Hepatocyte (in vitro differentiated cells): Measurements from ENCODE around the gene PTCD3. TPM values are rescaled to one million over a fixed set of nuclear protein-coding genes. Genes with fewer than 3 reads are reported as not detected.

Experiments used
- DNase-seq: peaks from one replicate; pipeline ENCODE4 v3.0.0-alpha.2; 2016; ENCODE audit warnings: low spot score
- H2AFZ ChIP-seq: fragments of 200-600 bp; sonication (generic); 2 replicates; pipeline ENCODE4 v1.6.0; 2016; ENCODE audit warnings: antibody characterized with exemption, mild to moderate bottlenecking
- H3K27ac ChIP-seq: fragments of 200-600 bp; sonication (generic); 2 replicates; pipeline ENCODE4 v1.5.1; 2016; ENCODE audit warnings: mild to moderate bottlenecking
- H3K27me3 ChIP-seq: fragments of 200-600 bp; sonication (generic); 2 replicates; pipeline ENCODE4 v1.6.1; 2016
- H3K36me3 ChIP-seq: fragments of 200-600 bp; sonication (generic); replicated peaks from 2 replicates; pipeline ENCODE4 v1.5.1; 2016; ENCODE audit warnings: low read depth; ENCODE audit not compliant: insufficient read depth
- H3K4me1 ChIP-seq: fragments of 200-600 bp; sonication (generic); 2 replicates; pipeline ENCODE4 v1.5.1; 2016; ENCODE audit warnings: mild to moderate bottlenecking, moderate library complexity; ENCODE audit not compliant: insufficient read depth
- H3K4me2 ChIP-seq: fragments of 200-600 bp; sonication (generic); 2 replicates; pipeline ENCODE4 v1.6.0; 2016
- H3K4me3 ChIP-seq: fragments of 200-600 bp; sonication (generic); 2 replicates; pipeline ENCODE4 v1.5.1; 2016; ENCODE audit warnings: mild to moderate bottlenecking
- H3K79me2 ChIP-seq: fragments of 200-600 bp; sonication (generic); 2 replicates; pipeline ENCODE4 v1.6.0; 2017; ENCODE audit warnings: mild to moderate bottlenecking
- H3K9me2 ChIP-seq: fragments of 200-600 bp; sonication (generic); replicated peaks from 2 replicates; pipeline ENCODE4 v1.6.0; 2017; ENCODE audit warnings: mild to moderate bottlenecking; ENCODE audit not compliant: insufficient read depth
- H3K9me3 ChIP-seq: fragments of 200-600 bp; sonication (generic); 2 replicates; pipeline ENCODE4 v1.5.1; 2016; ENCODE audit warnings: low read depth, mild to moderate bottlenecking
- H4K20me1 ChIP-seq: fragments of 200-600 bp; sonication (generic); 2 replicates; pipeline ENCODE4 v1.6.0; 2016; ENCODE audit warnings: mild to moderate bottlenecking; ENCODE audit not compliant: insufficient read depth, poor library complexity, severe bottlenecking
- CTCF ChIP-seq: fragments of 200-600 bp; sonication (generic); IDR thresholded peaks from 2 replicates; pipeline ENCODE4 v1.5.1; 2016; ENCODE audit warnings: antibody characterized with exemption, mild to moderate bottlenecking; ENCODE audit not compliant: poor library complexity
- EZH2 ChIP-seq: fragments of 200-600 bp; sonication (generic); IDR thresholded peaks from 2 replicates; pipeline ENCODE4 v1.6.1; 2016; ENCODE audit warnings: antibody characterized with exemption, mild to moderate bottlenecking, borderline replicate concordance
- EZH2phosphoT487 ChIP-seq: fragments of 200-600 bp; sonication (generic); IDR thresholded peaks from one replicate; pipeline ENCODE4 v1.6.1; 2018; ENCODE audit warnings: antibody characterized with exemption, mild to moderate bottlenecking, low read depth, moderate library complexity; ENCODE audit not compliant: unreplicated experiment, severe bottlenecking
- WGBS: methylation state at CpG from one replicate; pipeline ENCODE4 v1.1.6; 2016; ENCODE audit warnings: low lambda C conversion rate; ENCODE audit errors: missing lambda C conversion rate; 5-methylcytosine and 5-hydroxymethylcytosine counted together
- polyA plus RNA-seq: library from polyadenylated mRNA; unstranded; fragments of >200 nt; fragmentation: Nextera tagmentation; extraction: Ambion mirVana; gene quantifications from 2 replicates; pipeline ENCODE4 v1.2.1, GENCODE V29; 2016
- total RNA-seq: library from RNA; depleted of rRNA; stranded (reverse); fragments of >200 nt; gene quantifications from 2 replicates; pipeline ENCODE4 v1.2.3, GENCODE V29; 2014

PTCD3 gene
- total and polyA plus RNA-seq, 2 experiments from 2014 or later: 54.2 to 92.1 TPM

GRCh38 chr2:86064006-86064405, 42.0 kb upstream of the PTCD3 start:
- H3K27ac ChIP-seq: no peak overlapping the region
- no peak overlapping the region for H3K4me2 ChIP-seq
- H2AFZ ChIP-seq: no peak overlapping the region
- no peak for DNase-seq
- H3K9me2 ChIP-seq: no peaks in the 10 kb centered on the region
- H3K4me1 ChIP-seq: peaks cover 9% of the 10 kb centered on the region
- no peaks in the 10 kb centered on the region for H3K79me2 ChIP-seq
- 96% methylated on average over 2 of the region's 2 CpGs for WGBS
- no peak for TF ChIP-seq EZH2phosphoT487
- no peak for TF ChIP-seq EZH2
- TF ChIP-seq CTCF: no peak
- H3K9me3 ChIP-seq: no peaks in the 10 kb centered on the region
- H3K4me3 ChIP-seq: no peak overlapping the region
- H3K36me3 ChIP-seq: no peaks in the 10 kb centered on the region
- H4K20me1 ChIP-seq: no peaks in the 10 kb centered on the region
- H3K27me3 ChIP-seq: no peaks in the 10 kb centered on the region

DNA sequence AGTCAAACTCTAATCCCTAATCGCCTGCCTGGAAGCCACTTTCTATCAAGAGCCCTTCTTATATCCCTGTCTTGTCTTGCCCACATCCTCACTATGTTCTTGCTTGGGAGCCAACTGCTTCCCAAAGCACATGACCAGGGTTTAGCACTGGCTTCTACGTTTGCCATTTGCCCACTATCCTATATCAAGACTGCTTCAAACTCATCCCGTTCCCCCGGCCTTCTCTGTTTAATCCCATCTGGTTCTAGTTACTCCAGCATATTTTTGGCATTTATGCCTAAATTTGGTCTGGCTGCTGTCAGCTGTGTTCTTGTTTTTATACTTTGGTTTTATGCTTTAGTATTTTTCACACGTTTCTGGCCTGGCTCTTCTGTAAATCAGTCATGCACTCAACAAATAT, 40.5 kb upstream of the PTCD3 start:
- Histone ChIP-seq H3K4me3 (no peak overlapping the region), H3K27ac (no peak overlapping the region), H3K36me3 (no peaks in the 10 kb centered on the region), H2AFZ (no peak overlapping the region), H3K27me3 (no peaks in the 10 kb centered on the region), H3K4me1 (peaks cover 9% of the 10 kb centered on the region), H3K9me2 (no peaks in the 10 kb centered on the region), H3K4me2 (no peak overlapping the region), H3K79me2 (no peaks in the 10 kb centered on the region), H3K9me3 (no peaks in the 10 kb centered on the region), H4K20me1 (no peaks in the 10 kb centered on the region)
- 54% methylated on average over 5 of the region's 5 CpGs for WGBS
- TF ChIP-seq EZH2phosphoT487 (no peak), CTCF (no peak), EZH2 (no peak)
- DNase-seq: no peak

DNA sequence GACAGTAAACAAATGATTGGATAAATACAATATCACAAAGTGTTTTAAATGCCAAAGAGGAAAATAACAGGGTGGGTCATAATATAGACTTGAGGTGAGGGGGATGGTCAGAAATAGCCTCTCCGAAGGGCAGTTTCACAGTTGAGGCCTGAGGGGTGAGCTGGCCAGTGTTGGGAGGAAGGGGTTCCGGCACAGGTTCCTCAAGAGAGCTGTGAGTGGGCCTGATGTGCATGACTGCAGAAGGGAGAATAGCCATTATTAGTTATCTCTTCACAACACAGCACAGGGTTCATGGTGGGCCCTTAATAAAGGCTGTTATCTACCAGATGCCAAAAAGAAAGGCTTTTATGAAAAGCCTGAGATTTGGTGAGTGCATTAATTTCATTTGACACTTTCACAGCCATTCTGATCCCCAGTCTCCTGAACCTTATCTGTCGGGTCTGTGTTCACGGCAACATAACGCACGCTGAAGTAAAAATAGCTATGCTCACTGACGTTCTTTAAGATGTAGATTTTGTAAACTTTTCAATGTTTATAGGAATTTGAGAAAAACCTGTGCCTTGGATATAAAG, 39.9 kb upstream of the PTCD3 start:
- no peak for TF ChIP-seq CTCF
- no peak for TF ChIP-seq EZH2
- no peak for TF ChIP-seq EZH2phosphoT487
- H3K36me3 ChIP-seq: no peaks in the 10 kb centered on the region
- no peak overlapping the region for H2AFZ ChIP-seq
- H3K9me2 ChIP-seq: no peaks in the 10 kb centered on the region
- no peaks in the 10 kb centered on the region for H3K27me3 ChIP-seq
- no peak overlapping the region for H3K4me3 ChIP-seq
- H3K27ac ChIP-seq: no peak overlapping the region
- no peak for DNase-seq
- no peaks in the 10 kb centered on the region for H3K9me3 ChIP-seq
- H3K79me2 ChIP-seq: no peaks in the 10 kb centered on the region
- H3K4me2 ChIP-seq: no peak overlapping the region
- peaks cover 9% of the 10 kb centered on the region for H3K4me1 ChIP-seq
- H4K20me1 ChIP-seq: no peaks in the 10 kb centered on the region
- WGBS: 69% methylated on average over 7 of the region's 7 CpGs

DNA sequence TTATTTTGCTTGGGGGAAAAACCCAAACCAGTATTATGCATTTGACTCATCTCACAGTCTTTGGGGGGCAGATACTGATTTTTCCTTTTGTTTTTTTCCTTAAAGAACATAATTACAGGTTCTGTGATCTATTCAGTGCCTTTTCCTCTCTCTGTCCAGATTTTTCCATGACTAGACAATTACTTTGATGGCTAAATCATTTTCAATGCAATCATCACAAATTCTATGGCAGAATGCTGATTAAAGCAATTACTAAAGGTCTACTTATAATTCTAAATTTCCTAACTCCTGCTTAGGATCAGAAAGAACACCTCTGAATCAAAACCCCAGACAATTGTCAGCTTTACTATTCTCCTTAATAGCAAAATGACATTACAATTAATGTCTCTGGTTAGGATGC, 39.1 kb upstream of the PTCD3 start:
- Histone ChIP-seq H3K4me1 (peaks cover 5% of the 10 kb centered on the region), H3K4me2 (no peak overlapping the region), H3K4me3 (no peak overlapping the region), H3K9me2 (no peaks in the 10 kb centered on the region), H3K9me3 (no peaks in the 10 kb centered on the region), H3K27me3 (no peaks in the 10 kb centered on the region), H4K20me1 (no peaks in the 10 kb centered on the region), H3K27ac (no peak overlapping the region), H2AFZ (no peak overlapping the region), H3K36me3 (no peaks in the 10 kb centered on the region), H3K79me2 (no peaks in the 10 kb centered on the region)
- TF ChIP-seq EZH2 (no peak), CTCF (no peak), EZH2phosphoT487 (no peak)
- DNase-seq: no peak
